ENCODE data around the gene MAD1L1. TPM values are rescaled to one million over a fixed set of nuclear protein-coding genes. Genes with fewer than 3 reads are reported as not detected.

Gene MAD1L1
- total RNA-seq, 1 experiment from 2014 or later, result 46.7 TPM

DNA sequence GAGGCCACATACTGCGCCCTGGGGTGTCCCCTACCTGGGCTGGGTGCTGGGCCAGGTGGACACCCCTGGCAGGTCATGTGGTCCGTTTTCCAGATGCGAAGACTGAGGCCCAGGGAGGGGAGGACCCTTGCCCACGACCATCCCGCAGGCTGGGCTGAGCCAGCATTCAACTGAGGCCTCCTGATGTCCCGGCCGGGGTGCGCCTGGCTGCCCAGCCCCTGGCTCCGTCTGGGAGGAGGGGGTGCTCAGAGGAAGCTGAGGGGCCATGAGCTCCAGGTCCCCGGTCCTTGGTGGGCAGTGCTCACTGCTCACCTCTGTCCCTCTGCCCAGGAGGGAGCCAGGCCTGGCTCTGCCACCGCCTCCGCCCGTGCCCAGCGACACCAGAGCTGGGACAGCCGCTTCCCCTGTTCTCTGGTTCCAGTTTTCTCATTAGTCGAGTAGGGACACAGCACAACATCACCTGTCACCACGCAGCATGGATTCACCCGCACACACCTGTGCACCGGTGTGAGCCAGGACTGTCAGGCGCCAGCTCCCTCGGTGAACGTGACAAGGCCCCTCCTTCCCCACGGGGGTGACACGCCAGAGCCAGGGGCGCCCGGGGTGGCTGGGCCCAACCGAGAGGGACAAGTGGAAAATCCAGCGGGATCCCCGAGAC is 423.0 kb downstream of the MAD1L1 start:
- POLR2A ChIA-PET (ENCODE audit: low non-redundant PET), result no interaction called here
- no TSS peak for BruUV-seq (replicated peaks)
- intact Hi-C loops (cut with micrococcal nuclease; ENCODE audit: unreplicated experiment), result no loop called here
- CTCF ChIA-PET, result no interaction called here
- no peaks in the 10 kb centered on the region for H3K9me3 ChIP-seq (ENCODE audit: low read depth, low read length, poor library complexity, severe bottlenecking)
- no peak for TF ChIP-seq EZH2 (IDR thresholded peaks at IDR 0.05; ENCODE audit: borderline replicate concordance, low read depth, low read length, poor library complexity, severe bottlenecking)
- TF ChIP-seq, protein P1, sequence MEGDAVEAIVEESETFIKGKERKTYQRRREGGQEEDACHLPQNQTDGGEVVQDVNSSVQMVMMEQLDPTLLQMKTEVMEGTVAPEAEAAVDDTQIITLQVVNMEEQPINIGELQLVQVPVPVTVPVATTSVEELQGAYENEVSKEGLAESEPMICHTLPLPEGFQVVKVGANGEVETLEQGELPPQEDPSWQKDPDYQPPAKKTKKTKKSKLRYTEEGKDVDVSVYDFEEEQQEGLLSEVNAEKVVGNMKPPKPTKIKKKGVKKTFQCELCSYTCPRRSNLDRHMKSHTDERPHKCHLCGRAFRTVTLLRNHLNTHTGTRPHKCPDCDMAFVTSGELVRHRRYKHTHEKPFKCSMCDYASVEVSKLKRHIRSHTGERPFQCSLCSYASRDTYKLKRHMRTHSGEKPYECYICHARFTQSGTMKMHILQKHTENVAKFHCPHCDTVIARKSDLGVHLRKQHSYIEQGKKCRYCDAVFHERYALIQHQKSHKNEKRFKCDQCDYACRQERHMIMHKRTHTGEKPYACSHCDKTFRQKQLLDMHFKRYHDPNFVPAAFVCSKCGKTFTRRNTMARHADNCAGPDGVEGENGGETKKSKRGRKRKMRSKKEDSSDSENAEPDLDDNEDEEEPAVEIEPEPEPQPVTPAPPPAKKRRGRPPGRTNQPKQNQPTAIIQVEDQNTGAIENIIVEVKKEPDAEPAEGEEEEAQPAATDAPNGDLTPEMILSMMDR (conservative IDR thresholded peaks at IDR 0.05; ENCODE audit: low read depth, low read length), result no peak
- peaks cover 19% of the 10 kb centered on the region for H3K4me1 ChIP-seq (ENCODE audit: insufficient read depth, low read length, poor library complexity, severe bottlenecking)
- no peaks in the 10 kb centered on the region for H3K27me3 ChIP-seq (replicated peaks; ENCODE audit: insufficient read depth, low read depth, low read length, poor library complexity)
- no peak overlapping the region for H3K4me3 ChIP-seq (ENCODE audit: low read depth, low read length, poor library complexity, severe bottlenecking)
- no peak for DNase-seq (ENCODE audit: low spot score)
- H3K36me3 ChIP-seq (ENCODE audit: insufficient read depth, low read length, poor library complexity, severe bottlenecking), result no peaks in the 10 kb centered on the region
- no peak overlapping the region for H3K27ac ChIP-seq (ENCODE audit: low read depth, low read length, poor library complexity, severe bottlenecking)

DNA sequence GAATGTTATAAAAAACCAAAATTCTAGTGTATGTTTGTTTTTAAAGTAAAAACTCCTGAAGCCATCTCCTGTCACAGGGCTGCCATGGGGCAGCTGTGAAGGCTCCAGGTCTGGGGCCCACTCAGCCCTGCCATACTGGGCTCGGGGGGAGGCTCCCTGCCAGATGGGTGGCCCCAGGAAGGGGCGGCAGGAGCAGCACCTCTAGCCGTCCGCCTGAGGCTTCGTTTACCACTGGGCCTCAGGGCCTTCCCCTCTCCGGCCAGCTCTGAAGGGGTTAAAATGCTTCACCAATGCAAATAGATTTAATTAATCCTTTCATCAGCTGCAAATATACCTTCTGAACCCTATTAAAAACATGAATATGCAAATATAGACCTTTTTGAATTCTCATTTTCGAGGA is 423.7 kb downstream of the MAD1L1 start:
- ChIA-PET POLR2A (ENCODE audit: low non-redundant PET) (no interaction called here), CTCF (no interaction called here)
- Histone ChIP-seq H3K4me1 (ENCODE audit: insufficient read depth, low read length, poor library complexity, severe bottlenecking) (peaks cover 19% of the 10 kb centered on the region), H3K27me3 (replicated peaks; ENCODE audit: insufficient read depth, low read depth, low read length, poor library complexity) (no peaks in the 10 kb centered on the region), H3K9me3 (ENCODE audit: low read depth, low read length, poor library complexity, severe bottlenecking) (no peaks in the 10 kb centered on the region), H3K4me3 (ENCODE audit: low read depth, low read length, poor library complexity, severe bottlenecking) (no peak overlapping the region), H3K27ac (ENCODE audit: low read depth, low read length, poor library complexity, severe bottlenecking) (no peak overlapping the region), H3K36me3 (ENCODE audit: insufficient read depth, low read length, poor library complexity, severe bottlenecking) (no peaks in the 10 kb centered on the region)
- intact Hi-C loops (cut with micrococcal nuclease; ENCODE audit: unreplicated experiment), result no loop called here
- BruUV-seq (replicated peaks), result no TSS peak
- no peak for DNase-seq (ENCODE audit: low spot score)
- TF ChIP-seq, protein P1 (conservative IDR thresholded peaks at IDR 0.05; ENCODE audit: low read depth, low read length), result no peak
- no peak for TF ChIP-seq EZH2 (IDR thresholded peaks at IDR 0.05; ENCODE audit: borderline replicate concordance, low read depth, low read length, poor library complexity, severe bottlenecking)

GRCh38 chr7:1807821-1808600 is 424.7 kb downstream of the MAD1L1 start:
- H3K27ac ChIP-seq (ENCODE audit: low read depth, low read length, poor library complexity, severe bottlenecking), result no peak overlapping the region
- no TSS peak for BruUV-seq (replicated peaks)
- H3K36me3 ChIP-seq (ENCODE audit: insufficient read depth, low read length, poor library complexity, severe bottlenecking), result no peaks in the 10 kb centered on the region
- TF ChIP-seq, protein P1 (conservative IDR thresholded peaks at IDR 0.05; ENCODE audit: low read depth, low read length), result no peak
- TF ChIP-seq EZH2 (IDR thresholded peaks at IDR 0.05; ENCODE audit: borderline replicate concordance, low read depth, low read length, poor library complexity, severe bottlenecking), result no peak
- DNase-seq (ENCODE audit: low spot score), result no peak
- ChIA-PET CTCF (no interaction called here), POLR2A (ENCODE audit: low non-redundant PET) (no interaction called here)
- no peaks in the 10 kb centered on the region for H3K27me3 ChIP-seq (replicated peaks; ENCODE audit: insufficient read depth, low read depth, low read length, poor library complexity)
- peaks cover 15% of the 10 kb centered on the region for H3K4me1 ChIP-seq (ENCODE audit: insufficient read depth, low read length, poor library complexity, severe bottlenecking)
- intact Hi-C loops (cut with micrococcal nuclease; ENCODE audit: unreplicated experiment), result no loop called here
- no peaks in the 10 kb centered on the region for H3K9me3 ChIP-seq (ENCODE audit: low read depth, low read length, poor library complexity, severe bottlenecking)
- no peak overlapping the region for H3K4me3 ChIP-seq (ENCODE audit: low read depth, low read length, poor library complexity, severe bottlenecking)
